Thyroid gland (tissue), 4 donors: ENCODE data around the gene LMNB1.
"Not testable (repeated sequence)": the region's sequence is repeated elsewhere in the genome, so short reads cannot be mapped to it uniquely, and the experiment has no call there.

Experiments used
- CTCF ChIP-seq, 6 experiments: fragments of 200-600 bp in 3 of 6; fragments of 450-650 bp in 3 of 6; sonication (generic) in 3 of 6; IDR thresholded peaks; one replicate each; pipeline ENCODE4 v1.5.1; 2016 to 2019; ENCODE audit warnings: antibody characterized with exemption in 6 of 6, mild to moderate bottlenecking in 2 of 6, inconsistent platforms in 1 of 6, moderate library complexity in 1 of 6
- POLR2A ChIP-seq, 2 donors: fragments of 450-650 bp; IDR thresholded peaks; one replicate each; pipeline ENCODE4 v1.6.1; 2017; ENCODE audit warnings: antibody characterized with exemption in 2 of 2, mild to moderate bottlenecking in 2 of 2, moderate library complexity in 1 of 2

GRCh38 chr5:126774595-126774994, 2.3 kb upstream of the LMNB1 start:
- not testable (repeated sequence) for TF ChIP-seq CTCF, POLR2A (IDR thresholded peaks at IDR 0.05)
